HG03103 (cell line): ENCODE measurements around the gene FAM50B.

Source experiments
- ATAC-seq: cut with Tn5 transposase; IDR thresholded peaks from one replicate; pipeline ENCODE4 v1.9.1; 2021; ENCODE audit warnings: low read depth; ENCODE audit not compliant: unreplicated experiment

Gene FAM50B

DNA sequence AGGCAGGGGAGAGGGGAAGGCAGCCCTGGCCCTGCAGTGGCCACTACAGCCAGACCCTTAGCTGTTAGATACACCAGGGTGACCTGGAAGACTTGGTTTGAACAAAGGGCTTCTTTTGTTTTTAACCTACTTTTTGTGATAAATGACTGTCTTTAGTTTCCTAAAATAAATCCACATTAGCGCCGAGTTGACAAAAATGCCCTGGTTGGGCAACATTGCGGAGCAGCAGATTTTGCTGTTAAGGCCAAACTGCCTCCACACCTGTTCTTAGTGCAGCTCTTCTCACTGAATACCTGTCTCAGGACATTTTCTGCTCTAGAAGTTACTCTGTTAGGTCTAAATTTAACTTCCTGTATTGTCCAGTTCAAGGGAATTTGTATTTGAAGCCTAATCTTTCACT lies 42.7 kb downstream of the FAM50B start:
- no peak for ATAC-seq

- no peak for ATAC-seq
Measured at GRCh38 chr6:3892603-3893002, 43.4 kb downstream of the FAM50B start.

DNA sequence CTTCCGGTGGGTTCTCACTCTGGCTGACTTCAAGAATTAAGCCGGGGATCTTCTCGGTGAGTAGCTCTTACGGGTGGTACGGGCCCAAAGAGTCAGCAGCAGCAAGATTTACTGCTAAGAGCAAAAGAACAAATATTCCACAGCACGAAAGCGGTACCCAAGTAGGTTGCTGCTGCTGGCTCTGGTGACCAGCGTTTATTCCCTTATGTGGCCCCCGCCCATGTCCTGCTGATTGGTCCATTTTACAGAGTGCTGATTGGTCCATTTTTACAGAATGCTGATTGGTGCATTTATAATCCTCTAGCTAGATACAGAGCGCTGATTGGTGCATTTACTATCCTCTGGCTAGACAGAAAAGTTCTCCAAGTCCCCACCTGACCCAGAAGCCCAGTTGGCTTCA lies 44.3 kb downstream of the FAM50B start:
- ATAC-seq: no peak

DNA sequence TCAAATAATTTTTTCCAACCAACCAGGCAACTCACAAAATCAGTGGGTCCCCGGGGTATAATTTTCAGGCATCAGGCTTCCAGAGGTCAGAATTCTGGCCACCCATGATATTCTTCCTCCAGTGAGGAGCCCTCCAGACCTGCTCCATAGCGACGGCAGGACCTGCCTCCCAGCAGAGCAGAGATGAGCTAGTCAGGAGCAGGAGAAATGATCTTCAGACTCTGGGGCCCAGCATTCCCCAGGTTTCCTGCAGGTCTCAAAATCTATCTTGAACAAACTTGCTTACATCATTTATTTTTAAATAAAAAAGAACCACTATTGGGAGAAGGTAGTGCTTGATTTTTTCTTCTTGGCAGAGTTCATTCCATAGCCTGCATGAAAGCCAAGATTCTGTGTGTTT lies 44.7 kb downstream of the FAM50B start:
- no peak for ATAC-seq

GRCh38 chr6:3894590-3895311 lies 45.6 kb downstream of the FAM50B start:
- ATAC-seq: no peak

DNA sequence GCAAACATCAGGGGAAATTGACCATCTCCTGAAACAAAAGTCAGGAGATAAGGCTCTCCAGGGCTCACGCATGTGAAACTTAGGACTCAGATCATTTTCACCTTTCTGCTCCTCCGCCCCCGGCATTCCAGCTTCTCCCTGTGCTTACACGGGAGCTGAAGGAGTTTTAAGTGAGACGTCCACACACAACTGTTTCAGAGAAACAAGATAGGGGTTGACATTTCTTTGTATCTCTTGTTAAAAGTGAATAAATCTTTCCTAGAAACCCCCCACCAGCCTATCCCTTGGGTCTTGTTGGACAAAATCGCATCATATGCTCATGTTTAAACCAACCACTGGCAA lies 46.1 kb downstream of the FAM50B start:
- no peak for ATAC-seq

GRCh38 chr6:3895805-3896204 lies 46.6 kb downstream of the FAM50B start:
- ATAC-seq: no peak

DNA sequence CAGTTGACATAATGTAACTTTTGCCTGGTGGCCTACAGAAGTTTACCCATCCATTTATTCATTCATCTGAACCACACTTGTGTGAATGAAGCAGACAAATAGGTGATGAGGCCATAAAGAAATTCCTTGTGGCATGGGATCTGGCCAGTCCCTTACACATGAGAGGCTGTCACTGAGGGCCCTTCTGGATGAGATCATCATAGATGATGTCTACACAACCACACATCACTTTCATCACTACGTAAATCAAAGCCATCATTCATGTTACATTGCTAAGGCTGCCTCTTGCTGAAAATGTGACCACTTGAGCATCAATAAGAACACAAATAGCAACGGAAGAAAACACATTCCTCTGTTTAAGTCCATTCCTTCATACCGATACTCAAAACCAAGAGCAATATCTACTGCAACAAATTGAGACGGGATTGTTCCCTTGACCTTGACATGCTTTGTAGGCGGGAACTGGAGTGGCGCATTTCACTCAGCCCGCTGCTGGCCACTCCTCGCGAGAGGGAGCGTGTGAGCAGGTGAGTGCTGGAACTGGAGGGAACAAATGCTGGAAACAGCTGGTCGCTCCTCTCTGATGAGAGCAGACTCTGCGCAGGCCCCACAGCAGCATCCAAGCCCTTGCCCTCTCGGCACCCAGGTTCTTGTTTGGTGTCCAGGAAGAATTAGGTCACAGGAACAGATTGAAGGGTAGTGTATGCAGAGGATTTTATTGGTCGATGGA lies 49.3 kb downstream of the FAM50B start:
- ATAC-seq: no peak

DNA sequence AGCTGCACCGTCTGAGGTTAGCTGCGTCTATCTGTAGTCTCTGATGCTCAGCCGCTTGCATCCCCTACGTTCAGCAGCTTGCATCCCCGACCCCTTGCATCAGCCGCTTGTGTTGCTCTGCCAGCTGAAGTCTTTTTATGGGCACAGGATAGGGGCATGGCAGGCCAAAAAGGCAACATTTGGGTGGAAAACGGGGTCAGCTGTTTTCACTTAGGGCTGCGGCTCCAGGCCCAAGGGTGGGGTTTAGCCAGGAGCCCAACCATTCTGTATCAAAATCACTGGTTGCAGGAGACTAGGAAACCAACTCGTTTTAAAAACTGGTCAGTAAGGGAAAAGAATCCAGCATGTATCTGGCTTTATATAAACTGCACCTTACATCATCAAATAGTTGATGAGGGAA lies 49.9 kb downstream of the FAM50B start:
- no peak for ATAC-seq

DNA sequence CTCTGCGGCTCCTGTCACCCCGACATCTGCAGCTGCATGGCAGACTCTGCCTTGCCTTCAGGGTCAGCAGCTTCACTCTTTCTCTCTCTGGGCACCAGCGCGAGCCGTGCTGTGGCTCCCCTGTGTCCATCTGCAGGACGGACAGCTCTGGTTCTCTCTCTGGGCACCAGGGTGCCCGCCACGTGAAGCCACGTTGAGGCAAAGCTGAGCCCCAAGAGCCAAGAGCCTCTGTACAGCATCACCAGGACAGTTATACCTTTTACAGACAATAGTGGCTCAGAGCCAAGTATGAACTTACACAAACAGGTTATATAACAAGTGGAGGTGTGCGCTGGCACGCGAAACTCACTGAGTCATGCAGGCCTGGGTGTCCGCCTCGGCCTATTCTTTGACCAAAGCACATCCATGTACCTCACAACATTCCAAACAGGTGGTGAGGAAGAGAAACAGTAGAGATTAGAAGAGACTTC lies 50.8 kb downstream of the FAM50B start:
- ATAC-seq: no peak
